ENCODE measurements around the gene OLFM4.

The OLFM4 gene

GRCh38 chr13:53014495-53015443 is 13.8 kb upstream of the OLFM4 start:
- no peak for DNase-seq

DNA sequence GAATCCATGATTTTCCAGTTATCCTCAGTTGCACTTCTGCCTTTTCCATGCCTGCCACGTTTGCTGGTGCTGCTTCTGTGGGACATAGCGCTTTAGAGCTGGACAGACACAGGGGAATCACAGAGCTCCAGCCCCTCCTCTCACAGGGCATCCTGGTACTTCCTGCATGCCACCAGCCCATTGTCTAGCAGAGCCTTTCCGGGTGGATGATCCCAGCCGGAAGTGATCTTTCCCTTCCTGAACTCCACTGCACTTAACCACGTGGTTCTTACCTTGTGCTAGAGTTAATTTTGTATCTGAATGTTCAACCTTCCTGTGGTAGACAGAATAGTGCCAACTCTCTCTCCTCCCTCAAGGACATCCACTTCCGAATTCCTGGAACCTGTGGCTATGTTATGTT is 12.6 kb upstream of the OLFM4 start:
- no peak for DNase-seq

DNA sequence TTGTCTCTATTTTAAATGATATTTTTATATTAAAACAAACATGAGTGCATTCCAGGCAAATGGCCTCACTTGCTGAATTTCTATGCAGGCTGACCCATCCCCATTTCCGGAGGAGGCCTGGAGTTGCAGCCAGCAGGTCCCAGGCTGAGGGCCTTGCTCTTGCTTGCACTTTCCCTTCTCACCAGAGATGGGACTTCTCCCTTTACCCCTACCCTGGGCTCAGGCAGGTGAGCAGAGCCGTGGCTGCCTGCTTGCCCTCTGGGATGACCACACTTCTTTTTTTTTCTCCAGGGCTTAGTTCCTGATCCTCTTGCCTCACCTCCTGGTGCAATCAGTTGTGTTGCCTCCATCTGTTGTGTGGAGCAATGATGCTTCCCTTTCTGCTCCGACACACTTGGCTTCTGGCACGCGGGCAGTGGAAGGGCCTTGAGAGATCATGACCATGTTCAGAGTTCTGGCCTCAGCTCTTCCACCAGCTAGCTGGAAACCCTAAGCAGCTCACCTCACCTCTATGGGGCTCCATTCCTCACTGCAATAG is 11.1 kb upstream of the OLFM4 start:
- no peak for DNase-seq

DNA sequence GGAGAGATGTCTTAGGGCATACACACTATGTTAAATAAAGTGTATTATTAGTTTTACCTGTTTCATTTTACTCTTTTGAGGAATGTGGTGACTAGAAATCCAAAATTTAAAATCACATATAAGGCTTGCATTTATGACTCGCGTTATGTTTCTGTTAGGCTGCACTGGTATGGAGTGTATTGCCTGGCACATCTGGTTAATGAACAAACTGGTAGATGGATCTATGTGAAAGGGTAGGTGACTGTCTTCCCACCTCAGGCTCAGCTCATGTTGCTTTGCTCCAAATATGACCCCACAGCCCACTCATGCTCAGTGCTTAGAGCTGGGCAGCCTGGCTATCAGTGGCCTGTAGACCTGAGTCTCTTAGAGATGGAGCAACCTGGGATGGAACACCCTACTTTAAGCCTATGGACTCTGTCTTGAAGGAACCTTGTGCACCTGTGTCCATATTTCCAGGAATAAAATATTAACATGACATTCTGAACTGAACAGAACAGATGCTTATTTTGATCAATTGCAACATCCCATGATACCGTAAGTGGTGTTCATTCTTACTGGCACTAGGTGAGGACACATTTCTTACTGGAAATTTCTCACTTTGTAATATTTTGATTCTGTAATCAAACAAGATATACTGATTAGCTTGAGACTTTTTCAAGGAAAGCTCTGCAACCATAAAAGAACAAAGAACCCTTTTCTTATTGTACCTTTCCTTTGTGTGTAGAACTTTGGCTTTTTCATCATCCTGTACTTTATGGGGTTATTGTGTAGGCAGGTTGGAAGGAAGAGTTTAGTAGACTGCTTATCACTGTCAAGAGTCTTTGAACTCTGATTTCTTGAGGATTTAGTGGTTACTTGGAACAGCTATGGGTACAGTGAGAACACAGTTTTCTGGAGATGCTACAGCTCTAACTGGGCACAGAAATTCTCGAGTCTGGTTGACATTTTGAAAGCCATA is 9.6 kb upstream of the OLFM4 start:
- DNase-seq: no peak

- DNase-seq: no peak
Measured at GRCh38 chr13:53020764-53021335, 7.8 kb upstream of the OLFM4 start.

- no peak for DNase-seq
Measured at GRCh38 chr13:53023246-53023645, 5.4 kb upstream of the OLFM4 start.

- DNase-seq: no peak
Measured at GRCh38 chr13:53028063-53028462, 550 bp upstream of the OLFM4 start.

GRCh38 chr13:53032849-53033248 is 4.2 kb downstream of the OLFM4 start:
- DNase-seq: no peak

GRCh38 chr13:53038993-53039392 is 10.4 kb downstream of the OLFM4 start:
- no peak for DNase-seq

DNA sequence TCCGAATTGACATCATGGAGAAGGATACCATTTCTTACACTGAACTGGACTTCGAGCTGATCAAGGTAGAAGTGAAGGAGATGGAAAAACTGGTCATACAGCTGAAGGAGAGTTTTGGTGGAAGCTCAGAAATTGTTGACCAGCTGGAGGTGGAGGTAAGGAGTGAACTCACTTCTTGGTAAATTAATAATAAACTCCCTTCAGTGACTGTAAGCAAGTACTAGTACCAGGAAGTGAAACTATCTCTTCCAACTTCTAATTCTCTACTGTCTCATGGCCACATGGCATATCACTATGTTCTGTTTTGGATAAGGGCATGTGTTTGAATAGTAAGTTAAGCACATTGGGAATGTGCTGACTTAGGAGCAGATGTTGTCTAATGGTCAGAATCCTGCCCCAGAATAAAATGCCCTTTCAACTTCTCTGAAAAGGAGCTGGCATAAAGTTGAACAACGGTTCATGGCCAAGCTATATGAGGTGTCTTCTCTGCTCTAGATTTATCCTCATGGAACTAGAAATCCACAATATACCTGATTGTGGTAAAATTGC is 13.4 kb downstream of the OLFM4 start:
- DNase-seq: no peak

DNA sequence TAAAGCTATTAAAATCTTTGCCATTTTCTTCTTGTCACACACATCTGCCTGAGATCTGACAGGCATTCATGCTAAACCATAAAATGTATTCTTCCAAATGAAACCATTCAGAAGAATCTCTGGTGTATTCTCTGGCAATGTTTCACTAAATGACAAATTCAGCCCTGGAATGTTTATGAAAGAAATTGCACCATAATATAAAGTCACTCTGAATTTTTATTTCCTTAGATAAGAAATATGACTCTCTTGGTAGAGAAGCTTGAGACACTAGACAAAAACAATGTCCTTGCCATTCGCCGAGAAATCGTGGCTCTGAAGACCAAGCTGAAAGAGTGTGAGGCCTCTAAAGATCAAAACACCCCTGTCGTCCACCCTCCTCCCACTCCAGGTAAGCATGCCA is 14.3 kb downstream of the OLFM4 start:
- no peak for DNase-seq

GRCh38 chr13:53043398-53043797 is 14.8 kb downstream of the OLFM4 start:
- DNase-seq: no peak

DNA sequence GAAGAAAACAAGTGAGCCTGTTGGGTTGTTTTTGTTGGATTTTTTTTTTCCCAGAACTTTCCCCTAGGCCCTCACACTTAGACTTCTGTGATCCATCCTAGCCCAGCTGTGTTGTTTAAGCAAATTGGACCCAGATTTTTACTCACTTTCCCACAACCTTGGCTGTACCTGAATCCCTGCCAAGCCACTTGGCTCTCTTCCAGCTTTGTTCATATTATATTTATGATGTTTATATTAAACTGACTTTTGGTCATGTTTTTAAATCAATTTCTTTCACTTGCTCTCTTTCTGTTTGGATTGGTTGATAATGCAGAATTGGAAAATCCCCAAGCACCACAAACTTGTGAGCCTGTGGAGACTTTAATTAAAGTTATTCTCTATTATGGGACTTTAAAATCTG is 16.6 kb downstream of the OLFM4 start:
- DNase-seq: no peak

DNA sequence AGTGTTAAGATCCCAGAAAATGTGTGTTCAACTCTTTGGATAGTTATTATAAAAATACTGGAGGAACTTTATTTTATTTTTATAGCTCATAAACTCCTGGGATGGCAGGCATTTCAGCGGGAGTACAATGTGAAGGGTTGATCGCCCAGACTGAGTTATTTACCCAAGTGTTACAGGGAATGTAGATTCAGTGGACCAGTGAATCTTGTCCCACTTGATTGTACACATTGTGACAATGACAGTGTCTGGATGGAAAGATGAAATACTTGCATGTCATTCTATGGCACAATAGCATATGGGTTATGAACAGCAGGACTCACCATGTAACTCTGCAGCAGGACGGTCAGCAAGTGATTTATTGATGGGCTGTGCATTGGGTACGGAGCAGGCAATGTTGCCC is 20.3 kb downstream of the OLFM4 start:
- no peak for DNase-seq

- DNase-seq: no peak
Measured at GRCh38 chr13:53050151-53050550, 21.5 kb downstream of the OLFM4 start.

GRCh38 chr13:53052675-53053074 is 24.1 kb downstream of the OLFM4 start:
- DNase-seq: no peak

- no peak for DNase-seq
Measured at GRCh38 chr13:53054569-53054968, 26.0 kb downstream of the OLFM4 start.

DNA sequence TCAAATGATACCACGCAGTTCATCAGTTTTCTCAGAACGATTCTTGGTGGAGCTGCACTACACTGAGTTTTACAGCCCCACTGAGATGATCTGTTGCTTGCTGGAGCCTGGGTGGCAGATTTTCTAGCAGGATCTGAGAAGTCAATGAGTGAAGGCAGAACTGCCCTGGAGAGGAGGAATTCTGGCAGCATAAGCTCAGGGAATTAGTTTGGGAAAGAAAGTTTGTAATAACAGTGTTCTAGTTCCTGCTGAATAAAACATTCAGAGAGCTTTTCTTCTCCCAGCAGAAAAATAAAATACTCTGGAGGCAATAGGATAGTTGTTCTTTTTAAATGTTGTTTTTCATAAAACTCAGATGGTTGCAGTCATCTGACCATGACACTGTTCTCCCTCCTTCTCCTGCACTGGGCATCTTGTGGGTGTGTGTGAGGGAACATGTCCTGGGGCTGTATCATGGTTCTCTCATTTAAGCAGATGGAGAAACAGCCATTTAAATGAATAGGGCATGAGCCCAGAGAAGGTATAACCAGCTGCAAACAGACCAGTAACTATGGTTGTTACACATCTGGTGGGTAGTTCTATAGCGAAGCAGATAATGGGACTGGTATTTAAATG is 29.6 kb downstream of the OLFM4 start:
- DNase-seq: no peak

GRCh38 chr13:53060840-53061490 is 32.4 kb downstream of the OLFM4 start:
- no peak for DNase-seq

DNA sequence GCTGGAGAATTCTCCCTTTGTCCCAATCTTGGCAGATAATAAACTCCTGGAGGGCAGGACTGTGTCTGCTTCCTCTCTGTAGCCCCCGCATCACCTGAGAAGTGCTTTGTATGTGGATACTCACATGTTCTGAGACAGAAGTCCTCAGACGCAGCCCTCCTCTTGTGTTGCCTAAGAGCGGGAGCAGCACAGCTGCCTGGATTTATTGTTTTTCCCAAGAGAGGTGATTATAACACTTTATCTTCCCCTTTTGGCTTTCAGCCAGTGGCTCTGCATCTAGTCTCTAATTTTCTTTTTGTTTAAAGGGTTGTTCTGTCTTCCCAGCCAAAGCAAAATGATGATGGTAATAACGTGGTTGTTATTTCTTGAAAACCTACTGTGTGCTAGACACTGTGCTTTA is 36.1 kb downstream of the OLFM4 start:
- no peak for DNase-seq

- no peak for DNase-seq
Measured at GRCh38 chr13:53066411-53066810, 37.8 kb downstream of the OLFM4 start.
